Thyroid gland (tissue), 4 donors: ENCODE results near the gene MARCOL.
"Not testable (repeated sequence)": the region's sequence is repeated elsewhere in the genome, so short reads cannot be mapped to it uniquely, and the experiment has no call there.

Source experiments
- POLR2A ChIP-seq, 2 donors: fragments of 450-650 bp; IDR thresholded peaks; one replicate each; pipeline ENCODE4 v1.6.1; 2017; ENCODE audit warnings: antibody characterized with exemption in 2 of 2, mild to moderate bottlenecking in 2 of 2, moderate library complexity in 1 of 2
- TF ChIP-seq, protein P1 (sequence below), 6 experiments: fragments of 200-600 bp in 3 of 6; fragments of 450-650 bp in 3 of 6; sonication (generic) in 3 of 6; IDR thresholded peaks; one replicate each; pipeline ENCODE4 v1.5.1; 2016 to 2019; ENCODE audit warnings: antibody characterized with exemption in 6 of 6, mild to moderate bottlenecking in 2 of 6, inconsistent platforms in 1 of 6, moderate library complexity in 1 of 6

DNA sequence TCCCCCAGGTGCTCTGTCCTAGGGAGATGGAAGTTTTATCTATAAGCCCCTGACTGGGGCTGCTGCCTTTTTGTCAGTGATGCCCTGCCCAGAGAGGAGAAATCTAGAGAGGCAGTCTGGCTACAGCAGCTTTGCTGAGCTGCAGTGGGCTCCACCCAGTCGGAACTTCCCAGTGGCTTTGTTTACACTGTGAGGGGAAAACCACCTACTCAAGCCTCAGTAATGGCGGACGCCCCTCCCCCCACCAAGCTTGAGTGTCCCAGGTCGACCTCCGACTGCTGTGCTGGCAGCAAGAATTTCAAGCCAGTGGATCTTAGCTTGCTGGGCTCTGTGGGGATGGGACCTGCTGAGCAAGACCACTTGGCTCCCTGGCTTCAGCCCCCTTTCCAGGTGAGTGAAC lies 42.6 kb downstream of the MARCOL start:
- TF ChIP-seq, protein P1, sequence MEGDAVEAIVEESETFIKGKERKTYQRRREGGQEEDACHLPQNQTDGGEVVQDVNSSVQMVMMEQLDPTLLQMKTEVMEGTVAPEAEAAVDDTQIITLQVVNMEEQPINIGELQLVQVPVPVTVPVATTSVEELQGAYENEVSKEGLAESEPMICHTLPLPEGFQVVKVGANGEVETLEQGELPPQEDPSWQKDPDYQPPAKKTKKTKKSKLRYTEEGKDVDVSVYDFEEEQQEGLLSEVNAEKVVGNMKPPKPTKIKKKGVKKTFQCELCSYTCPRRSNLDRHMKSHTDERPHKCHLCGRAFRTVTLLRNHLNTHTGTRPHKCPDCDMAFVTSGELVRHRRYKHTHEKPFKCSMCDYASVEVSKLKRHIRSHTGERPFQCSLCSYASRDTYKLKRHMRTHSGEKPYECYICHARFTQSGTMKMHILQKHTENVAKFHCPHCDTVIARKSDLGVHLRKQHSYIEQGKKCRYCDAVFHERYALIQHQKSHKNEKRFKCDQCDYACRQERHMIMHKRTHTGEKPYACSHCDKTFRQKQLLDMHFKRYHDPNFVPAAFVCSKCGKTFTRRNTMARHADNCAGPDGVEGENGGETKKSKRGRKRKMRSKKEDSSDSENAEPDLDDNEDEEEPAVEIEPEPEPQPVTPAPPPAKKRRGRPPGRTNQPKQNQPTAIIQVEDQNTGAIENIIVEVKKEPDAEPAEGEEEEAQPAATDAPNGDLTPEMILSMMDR (IDR thresholded peaks at IDR 0.05): not testable (repeated sequence)
- not testable (repeated sequence) for TF ChIP-seq POLR2A (IDR thresholded peaks at IDR 0.05)
